ENCODE results near the gene DTL.

DNA sequence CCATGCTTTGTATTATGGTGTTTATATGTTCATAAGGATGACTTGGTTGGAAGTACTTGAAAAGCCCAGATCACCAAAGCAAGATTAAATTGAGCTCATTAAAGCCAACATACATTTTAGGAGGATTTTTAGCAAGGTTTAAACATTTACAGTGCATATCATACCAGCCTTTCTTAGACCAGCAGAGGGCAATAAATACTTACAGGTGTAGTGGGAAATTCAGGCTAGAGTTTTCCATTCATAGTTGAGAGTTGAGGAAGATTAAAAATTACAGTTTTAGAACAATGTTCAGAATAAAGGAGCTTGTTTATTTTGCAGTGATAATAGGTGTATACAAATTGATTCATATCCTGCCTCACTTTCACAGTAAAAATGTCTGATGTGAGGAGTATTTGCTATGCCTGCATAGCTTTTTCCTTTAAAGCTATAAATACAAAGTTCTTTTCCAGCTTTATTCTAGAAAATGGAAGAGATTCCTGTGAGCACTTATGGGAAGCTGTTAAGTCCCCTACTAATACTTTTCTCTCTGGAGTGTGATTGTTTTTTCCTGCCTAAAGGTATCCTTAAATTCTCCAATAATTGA, 35.3 kb downstream of the DTL start:
- TF ChIP-seq RAD21 (CRISPR knock-in tag; IDR thresholded peaks at IDR 0.05), result peak; percentile 76
- TF ChIP-seq ZNF234 (CRISPR knock-in tag; conservative IDR thresholded peaks at IDR 0.05), result no peak

Measured in HepG2 (cell line).